HG03280 (cell line): ENCODE data around the gene PITX1.

Source experiments
- ATAC-seq: cut with Tn5 transposase; IDR thresholded peaks from one replicate; pipeline ENCODE4 v1.9.1; 2021; ENCODE audit warnings: mild to moderate bottlenecking, moderate library complexity; ENCODE audit not compliant: unreplicated experiment

The PITX1 gene

GRCh38 chr5:135042595-135042994 lies 8.6 kb upstream of the PITX1 start:
- ATAC-seq, result no peak

- no peak for ATAC-seq
Measured at GRCh38 chr5:135041726-135042125, 7.7 kb upstream of the PITX1 start.

GRCh38 chr5:135041145-135041587 lies 7.1 kb upstream of the PITX1 start:
- ATAC-seq, result no peak

GRCh38 chr5:135040333-135041144 lies 6.5 kb upstream of the PITX1 start:
- no peak for ATAC-seq

GRCh38 chr5:135040034-135040332 lies 6.0 kb upstream of the PITX1 start:
- no peak for ATAC-seq

GRCh38 chr5:135039271-135040033 lies 5.4 kb upstream of the PITX1 start:
- no peak for ATAC-seq

- no peak for ATAC-seq
Measured at GRCh38 chr5:135038813-135039270, 4.8 kb upstream of the PITX1 start.

- no peak for ATAC-seq
Measured at GRCh38 chr5:135038205-135038812, 4.3 kb upstream of the PITX1 start.

- no peak for ATAC-seq
Measured at GRCh38 chr5:135037519-135038204, 3.6 kb upstream of the PITX1 start.

- ATAC-seq, result no peak
Measured at GRCh38 chr5:135036405-135036804, 2.4 kb upstream of the PITX1 start.

- ATAC-seq, result no peak
Measured at GRCh38 chr5:135035678-135036030, 1.6 kb upstream of the PITX1 start.

- ATAC-seq, result no peak
Measured at GRCh38 chr5:135034963-135035677, 1.1 kb upstream of the PITX1 start.

- ATAC-seq, result no peak
Measured at GRCh38 chr5:135034236-135034962, 371 bp upstream of the PITX1 start.

GRCh38 chr5:135032999-135033861 lies 798 bp downstream of the PITX1 start:
- ATAC-seq, result no peak

GRCh38 chr5:135032695-135032998 lies 1.4 kb downstream of the PITX1 start:
- ATAC-seq, result no peak

GRCh38 chr5:135031813-135032694 lies 2.0 kb downstream of the PITX1 start:
- no peak for ATAC-seq

GRCh38 chr5:135030956-135031812 lies 2.8 kb downstream of the PITX1 start:
- ATAC-seq, result no peak
